Immature natural killer cell (primary cell): ENCODE results near the gene DNM2. TPM values are rescaled to one million over a fixed set of nuclear protein-coding genes. Genes with fewer than 3 reads are reported as not detected.
"Not testable (repeated sequence)": the region's sequence is repeated elsewhere in the genome, so short reads cannot be mapped to it uniquely, and the experiment has no call there.

Experiments
- DNase-seq, 3 donors: peaks; one replicate each; pipeline ENCODE4 v3.0.0; 2022; ENCODE audit warnings: mixed read lengths in 1 of 3
- H3K27ac Mint-ChIP-seq, 6 donors: one replicate each; pipeline ENCODE4 v1.8.0; 2020; ENCODE audit warnings: mixed read lengths in 6 of 6, mild to moderate bottlenecking in 5 of 6, inconsistent platforms in 4 of 6, moderate library complexity in 3 of 6
- H3K27me3 Mint-ChIP-seq, 3 donors: one replicate each; pipeline ENCODE4 v1.8.0; 2020 to 2021; ENCODE audit warnings: low read depth in 3 of 3, mild to moderate bottlenecking in 3 of 3, mixed read lengths in 3 of 3, moderate library complexity in 3 of 3, inconsistent platforms in 1 of 3
- H3K36me3 Mint-ChIP-seq, 3 donors: one replicate each; pipeline ENCODE4 v1.8.0; 2020; ENCODE audit warnings: mixed read lengths in 3 of 3, inconsistent platforms in 2 of 3, mild to moderate bottlenecking in 2 of 3
- H3K4me1 Mint-ChIP-seq, 2 donors: one replicate each; pipeline ENCODE4 v1.8.0; 2020; ENCODE audit warnings: inconsistent platforms in 2 of 2, mild to moderate bottlenecking in 2 of 2, mixed read lengths in 2 of 2, moderate library complexity in 1 of 2
- H3K4me3 Mint-ChIP-seq, 5 donors: one replicate each; pipeline ENCODE4 v1.8.0; 2020; ENCODE audit warnings: mild to moderate bottlenecking in 5 of 5, mixed read lengths in 5 of 5, inconsistent platforms in 3 of 5, moderate library complexity in 3 of 5
- H3K9me3 Mint-ChIP-seq, 6 donors: one replicate each; pipeline ENCODE4 v1.8.0; 2020; ENCODE audit warnings: mild to moderate bottlenecking in 6 of 6, mixed read lengths in 6 of 6, inconsistent platforms in 4 of 6, moderate library complexity in 3 of 6
- polyA plus RNA-seq, 3 donors: library from polyadenylated mRNA; unstranded; fragments of 300-500 nt; fragmentation: Illumina TruSeq; gene quantifications; one replicate each; pipeline ENCODE4 v1.2.3, GENCODE V29; 2021

The DNM2 gene
- polyA plus RNA-seq, 3 donors from 2014 or later: 62.9 to 170 (median 92.7) TPM

GRCh38 chr19:10828981-10829821 lies 111.3 kb downstream of the DNM2 start:
- DNase-seq: no peak
- Mint-ChIP-seq H3K27me3 (peaks cover 4 to 15% (median 14%) of the 10 kb centered on the region in 3 donors), H3K27ac (peak overlapping the region in 3 of 6 donors; percentile 24 to 73 (median 35)), H3K4me3 (no peak overlapping the region), H3K4me1 (no peaks in the 10 kb centered on the region), H3K9me3 (no peaks in the 10 kb centered on the region), H3K36me3 (peaks cover 4 to 11% (median 8%) of the 10 kb centered on the region in 3 donors)

- Mint-ChIP-seq H3K4me1 (no peaks in the 10 kb centered on the region), H3K27ac (peak overlapping the region in 2 of 6 donors; percentile 5 to 73), H3K9me3 (no peaks in the 10 kb centered on the region), H3K4me3 (no peak overlapping the region), H3K36me3 (peaks cover 4 to 11% (median 8%) of the 10 kb centered on the region in 3 donors), H3K27me3 (peaks cover 4 to 15% (median 14%) of the 10 kb centered on the region in 3 donors)
- DNase-seq: no peak
These were observed 112.1 kb downstream of the DNM2 start for GRCh38 chr19:10829967-10830366.

- peaks cover under 1 to 2% of the 10 kb centered on the region in 2 donors for H3K4me1 Mint-ChIP-seq
- DNase-seq: no peak
- peak overlapping the region in 3 of 6 donors; percentile 5 to 34 (median 11) for H3K27ac Mint-ChIP-seq
- peaks cover 4 to 12% (median 6%) of the 10 kb centered on the region in 3 donors for H3K36me3 Mint-ChIP-seq
- peaks cover 5 to 15% (median 14%) of the 10 kb centered on the region in 3 donors for H3K27me3 Mint-ChIP-seq
- H3K9me3 Mint-ChIP-seq: no peaks in the 10 kb centered on the region
- H3K4me3 Mint-ChIP-seq: no peak overlapping the region
These were observed 112.5 kb downstream of the DNM2 start for GRCh38 chr19:10830370-10830769.

- peaks cover 11 to 21% (median 19%) of the 10 kb centered on the region in 3 donors for H3K27me3 Mint-ChIP-seq
- no peak overlapping the region for H3K4me3 Mint-ChIP-seq
- no peaks in the 10 kb centered on the region for H3K9me3 Mint-ChIP-seq
These were observed 113.3 kb downstream of the DNM2 start for GRCh38 chr19:10830931-10831779.

GRCh38 chr19:10831987-10832938 lies 114.4 kb downstream of the DNM2 start:
- Mint-ChIP-seq H3K36me3 (peaks cover under 1 to 6% (median 4%) of the 10 kb centered on the region in 3 donors), H3K4me1 (peaks cover 13 to 19% of the 10 kb centered on the region in 2 donors), H3K27me3 (peaks cover 15 to 30% (median 30%) of the 10 kb centered on the region in 3 donors), H3K27ac (peak overlapping the region in 2 of 6 donors; percentile 16 to 79), H3K9me3 (no peaks in the 10 kb centered on the region), H3K4me3 (no peak overlapping the region)
- no peak for DNase-seq

More at GRCh38 chr19:10830931-10831779, 113.3 kb downstream of the DNM2 start:
- H3K27ac Mint-ChIP-seq: no peak overlapping the region
- peaks cover 4 to 9% of the 10 kb centered on the region in 2 donors for H3K4me1 Mint-ChIP-seq
- DNase-seq: no peak
- H3K36me3 Mint-ChIP-seq: peaks cover 4 to 11% (median 4%) of the 10 kb centered on the region in 3 donors

- DNase-seq: no peak
- peaks cover 15 to 33% (median 30%) of the 10 kb centered on the region in 3 donors for H3K27me3 Mint-ChIP-seq
- H3K4me3 Mint-ChIP-seq: no peak overlapping the region
- H3K27ac Mint-ChIP-seq: peak overlapping the region in 4 of 6 donors; percentile 36 to 69 (median 51)
- peaks cover 0 to 4% (median 3%) of the 10 kb centered on the region in 3 donors for H3K36me3 Mint-ChIP-seq
- no peaks in the 10 kb centered on the region for H3K9me3 Mint-ChIP-seq
- peaks cover 13 to 19% of the 10 kb centered on the region in 2 donors for H3K4me1 Mint-ChIP-seq
These were observed 115.0 kb downstream of the DNM2 start for GRCh38 chr19:10832939-10833296.

GRCh38 chr19:10835089-10835753 lies 117.3 kb downstream of the DNM2 start:
- DNase-seq: peak in 1 of 3 donors; percentile 17
- peaks cover 0 to 4% (median 3%) of the 10 kb centered on the region in 3 donors for H3K36me3 Mint-ChIP-seq
- H3K9me3 Mint-ChIP-seq: no peaks in the 10 kb centered on the region
- peaks cover 13 to 19% of the 10 kb centered on the region in 2 donors for H3K4me1 Mint-ChIP-seq
- H3K4me3 Mint-ChIP-seq: peak overlapping the region; percentile 95 to 99 (median 97)
- peaks cover 14 to 33% (median 28%) of the 10 kb centered on the region in 3 donors for H3K27me3 Mint-ChIP-seq
- H3K27ac Mint-ChIP-seq: peak overlapping the region; percentile 98 to 100 (median 100)

- H3K27ac Mint-ChIP-seq: peak within 1 kb of the TSS; percentile 98 to 100 (median 100)
- H3K4me3 Mint-ChIP-seq: peak within 1 kb of the TSS; percentile 95 to 99 (median 97)
- peaks cover 14 to 33% (median 28%) of the 10 kb centered on the region in 3 donors for H3K27me3 Mint-ChIP-seq
- peaks cover 0 to 4% (median 3%) of the 10 kb centered on the region in 3 donors for H3K36me3 Mint-ChIP-seq
- peaks cover 13 to 19% of the 10 kb centered on the region in 2 donors for H3K4me1 Mint-ChIP-seq
- no peaks in the 10 kb centered on the region for H3K9me3 Mint-ChIP-seq
- DNase-seq: peak; percentile 95 to 96 (median 96)
These were observed 118.0 kb downstream of the DNM2 start, which contains the start of gene TMED1 for GRCh38 chr19:10835754-10836478. Gene TMED1 (minus strand): TSS chr19:10836212. CDS start chr19:10836191, 21 bp downstream.

- Mint-ChIP-seq H3K27ac (peak overlapping the region; percentile 98 to 100 (median 100)), H3K36me3 (peaks cover 0 to 4% (median 3%) of the 10 kb centered on the region in 3 donors), H3K27me3 (peaks cover 14 to 31% (median 28%) of the 10 kb centered on the region in 3 donors), H3K9me3 (no peaks in the 10 kb centered on the region), H3K4me3 (peak overlapping the region; percentile 95 to 99 (median 97)), H3K4me1 (peaks cover 13 to 19% of the 10 kb centered on the region in 2 donors)
- DNase-seq: no peak
These were observed 118.8 kb downstream of the DNM2 start for GRCh38 chr19:10836479-10837330.

GRCh38 chr19:10837649-10838048 lies 119.8 kb downstream of the DNM2 start:
- Mint-ChIP-seq H3K27me3 (peaks cover 14 to 28% (median 26%) of the 10 kb centered on the region in 3 donors), H3K4me1 (peaks cover 13 to 19% of the 10 kb centered on the region in 2 donors)
- not testable (repeated sequence) for H3K9me3 Mint-ChIP-seq, H3K36me3 Mint-ChIP-seq, H3K4me3 Mint-ChIP-seq, DNase-seq, H3K27ac Mint-ChIP-seq

- H3K27me3 Mint-ChIP-seq: peaks cover 14 to 24% (median 23%) of the 10 kb centered on the region in 3 donors
- H3K9me3 Mint-ChIP-seq: no peaks in the 10 kb centered on the region
- no peak overlapping the region for H3K4me3 Mint-ChIP-seq
- H3K36me3 Mint-ChIP-seq: peaks cover 0 to 4% (median 3%) of the 10 kb centered on the region in 3 donors
- DNase-seq: no peak
- peaks cover 13 to 19% of the 10 kb centered on the region in 2 donors for H3K4me1 Mint-ChIP-seq
- H3K27ac Mint-ChIP-seq: no peak overlapping the region
These were observed 120.5 kb downstream of the DNM2 start for GRCh38 chr19:10838377-10838776.
